Measurements from ENCODE around the gene TXLNB.
"Not testable (repeated sequence)": the region's sequence is repeated elsewhere in the genome, so short reads cannot be mapped to it uniquely, and the experiment has no call there.

Gene TXLNB

GRCh38 chr6:139230391-139230840, 61.4 kb downstream of the TXLNB start:
- DNase-seq, result no peak

- DNase-seq, result not testable (repeated sequence)
Measured at GRCh38 chr6:139228387-139228786, 63.4 kb downstream of the TXLNB start.

DNA sequence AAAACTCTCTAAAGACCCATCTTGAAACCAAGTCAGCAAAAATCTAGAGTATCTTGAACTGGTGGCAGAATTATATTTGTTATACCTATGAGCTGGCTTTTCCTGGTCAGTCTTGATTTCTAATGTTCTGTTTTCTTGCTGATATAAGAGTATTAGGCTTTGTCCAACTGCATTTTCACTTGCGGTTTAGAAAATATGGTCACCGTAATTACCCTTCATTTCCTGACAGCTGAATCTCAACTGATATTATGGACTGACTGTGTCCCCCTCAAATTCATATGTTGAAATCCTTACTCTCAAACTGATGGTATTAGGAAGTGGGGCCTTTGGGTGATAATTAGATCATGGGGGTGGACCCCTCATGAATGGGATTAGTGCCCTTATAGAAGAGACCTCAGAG, 72.1 kb downstream of the TXLNB start:
- no peak for DNase-seq

DNA sequence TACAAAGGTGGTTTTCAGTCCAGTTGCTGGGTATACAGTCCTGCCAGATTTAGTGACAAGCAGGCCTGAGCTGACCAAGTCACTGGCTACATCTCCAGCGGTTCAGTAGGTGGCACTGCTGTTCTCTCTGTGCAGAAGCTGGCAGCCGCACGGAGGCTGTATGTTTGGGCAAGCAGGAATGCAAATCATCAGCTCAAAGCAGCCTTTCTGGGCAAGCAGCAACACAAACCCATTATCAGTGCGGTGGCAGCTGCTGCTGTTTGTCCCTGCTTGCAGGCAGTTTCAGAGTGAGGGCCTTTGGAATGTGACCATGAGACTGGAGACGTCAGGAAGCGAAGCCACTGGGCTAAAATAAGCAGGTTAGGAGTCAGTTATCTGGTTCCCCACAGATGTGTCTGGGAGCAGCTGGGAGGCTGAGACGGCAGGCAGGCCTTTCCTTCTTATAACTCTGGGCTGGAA, 72.5 kb downstream of the TXLNB start:
- DNase-seq, result peak; percentile 68

GRCh38 chr6:139212460-139212859, 79.3 kb downstream of the TXLNB start:
- DNase-seq, result not testable (repeated sequence)

GRCh38 chr6:139210766-139211165, 81.0 kb downstream of the TXLNB start:
- DNase-seq, result not testable (repeated sequence)

DNA sequence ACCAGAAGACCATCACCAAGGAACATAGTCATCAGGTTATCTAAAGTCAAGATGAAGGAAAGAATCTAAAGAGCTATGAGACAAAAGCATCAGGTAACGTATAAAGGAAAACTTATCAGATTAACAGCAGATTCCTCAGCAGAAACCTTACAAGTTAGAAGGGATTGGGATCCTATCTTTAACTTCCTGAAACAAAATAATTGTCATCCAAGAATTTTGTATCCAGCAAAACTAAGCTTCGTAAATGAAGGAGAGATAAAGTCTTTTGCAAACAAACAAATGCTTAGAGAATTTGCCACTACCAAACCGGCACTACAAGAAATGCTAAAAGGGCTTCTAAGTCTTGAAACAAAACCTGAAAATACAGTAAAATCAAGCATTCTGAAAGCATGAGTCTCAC, 86.0 kb downstream of the TXLNB start:
- no peak for DNase-seq

DNA sequence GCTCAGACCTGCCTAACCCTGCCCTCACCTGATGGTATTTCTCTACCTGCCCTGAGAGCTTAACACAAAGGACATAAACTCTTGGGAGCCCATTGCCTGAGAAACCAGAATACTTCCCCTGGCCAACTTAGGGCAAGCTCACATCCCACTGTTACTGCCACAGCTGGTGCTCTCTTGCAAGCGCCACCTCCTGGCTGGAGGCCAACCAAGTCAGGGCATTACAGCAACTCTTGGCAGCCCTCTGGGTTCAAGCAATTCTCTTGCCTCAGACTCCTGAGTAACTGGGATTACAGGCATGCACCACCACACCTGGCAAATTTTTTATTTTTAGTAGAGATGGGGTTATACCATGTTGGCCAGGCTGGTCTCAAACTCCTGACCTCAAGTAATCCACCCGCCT, 86.8 kb downstream of the TXLNB start:
- DNase-seq, result no peak

DNA sequence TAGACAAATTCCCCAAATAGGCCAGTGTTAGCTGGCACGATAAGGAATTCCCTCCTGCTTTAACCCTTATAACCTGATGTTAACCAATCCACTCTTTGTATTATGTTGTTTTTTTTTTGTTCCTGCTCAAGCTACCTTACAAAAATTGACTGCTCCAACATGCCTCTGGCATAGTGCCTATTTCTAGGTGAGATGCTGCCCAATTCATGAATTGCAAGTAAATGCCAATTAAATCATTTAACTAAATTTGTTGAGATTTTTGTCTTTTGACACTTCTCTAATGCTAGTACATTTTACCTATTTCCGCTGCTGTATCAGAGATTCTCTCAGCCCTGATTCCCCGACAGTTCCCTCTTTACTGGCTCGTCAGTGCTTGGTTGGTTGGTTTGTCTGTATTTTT, 90.4 kb downstream of the TXLNB start:
- DNase-seq, result no peak

- no peak for DNase-seq
Measured at GRCh38 chr6:139198529-139199288, 93.1 kb downstream of the TXLNB start.

- no peak for DNase-seq
Measured at GRCh38 chr6:139194740-139195139, 97.1 kb downstream of the TXLNB start.
